Measurements from ENCODE around the gene MYL3.

DNA sequence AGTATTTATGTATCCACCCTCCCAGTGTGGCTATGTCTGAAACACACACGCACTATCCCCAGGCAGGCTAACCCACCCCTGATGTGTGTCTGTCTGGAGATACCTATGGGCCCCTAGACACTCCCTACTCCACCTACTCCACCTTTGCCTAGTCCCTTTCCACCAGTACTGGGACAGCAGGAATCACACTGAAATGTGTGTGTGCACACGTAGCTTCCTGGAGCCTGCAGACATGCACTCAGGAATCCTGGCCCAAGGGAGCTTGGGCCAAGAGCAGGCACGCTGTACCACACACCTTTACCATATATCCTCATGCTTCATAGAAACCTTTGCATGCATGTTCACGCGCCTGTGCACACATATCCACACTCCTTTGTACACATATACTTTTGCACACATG is 7.4 kb upstream of the MYL3 start:
- TF ChIP-seq YY1 (IDR thresholded peaks at IDR 0.05; ENCODE audit: insufficient read depth, insufficient read length), result no peak
- TF ChIP-seq SUZ12 (IDR thresholded peaks at IDR 0.05; ENCODE audit: extremely low read depth, insufficient read depth, insufficient read length), result no peak
- TF ChIP-seq ZNF274 (IDR thresholded peaks at IDR 0.05; ENCODE audit: low read depth, low read length), result no peak
